Muscle layer of duodenum (tissue), 2 donors: ENCODE results near the gene DPH1.
A peak's percentile ranks its signal among the peaks of the same experiment; 100 is the strongest.

Experiments used
- H3K27ac ChIP-seq: one replicate; pipeline ENCODE4 v1.7.0; 2013; ENCODE audit warnings: mild to moderate bottlenecking, low read length
- H3K27me3 ChIP-seq: one replicate; pipeline ENCODE4 v1.7.0; 2013; ENCODE audit warnings: low read depth, mild to moderate bottlenecking, control low read depth, low read length
- H3K36me3 ChIP-seq, 2 donors: one replicate each; pipeline ENCODE4 v1.7.0; 2013; ENCODE audit warnings: low read length in 2 of 2, control low read depth in 1 of 2, mild to moderate bottlenecking in 1 of 2; ENCODE audit not compliant: insufficient read depth in 2 of 2, control insufficient read depth in 1 of 2
- H3K4me1 ChIP-seq, 2 donors: one replicate each; pipeline ENCODE4 v1.7.0; 2013; ENCODE audit warnings: low read length in 2 of 2, mild to moderate bottlenecking in 2 of 2, control low read depth in 1 of 2, moderate library complexity in 1 of 2; ENCODE audit not compliant: insufficient read depth in 2 of 2, control insufficient read depth in 1 of 2
- H3K4me3 ChIP-seq, 2 donors: one replicate each; pipeline ENCODE4 v1.7.0; 2013; ENCODE audit warnings: low read length in 2 of 2, low read depth in 1 of 2, mild to moderate bottlenecking in 1 of 2
- H3K9me3 ChIP-seq, 2 donors: one replicate each; pipeline ENCODE4 v1.7.0; 2013; ENCODE audit warnings: low read length in 2 of 2, control low read depth in 1 of 2, mild to moderate bottlenecking in 1 of 2; ENCODE audit not compliant: control insufficient read depth in 1 of 2
- donor health status: healthy.

Gene DPH1

GRCh38 chr17:2068031-2068518 lies 38.1 kb downstream of the DPH1 start:
- peaks cover 17 to 66% of the 10 kb centered on the region in 2 donors for H3K36me3 ChIP-seq
- H3K4me1 ChIP-seq, result peaks cover 16 to 44% of the 10 kb centered on the region in 2 donors
- peak overlapping the region; percentile 56 for H3K27ac ChIP-seq
- no peaks in the 10 kb centered on the region for H3K27me3 ChIP-seq
- H3K9me3 ChIP-seq, result no peaks in the 10 kb centered on the region
- no peak overlapping the region for H3K4me3 ChIP-seq

GRCh38 chr17:2068519-2069051 lies 38.6 kb downstream of the DPH1 start:
- Histone ChIP-seq H3K36me3 (peaks cover 17 to 62% of the 10 kb centered on the region in 2 donors), H3K9me3 (no peaks in the 10 kb centered on the region), H3K4me1 (peaks cover 16 to 39% of the 10 kb centered on the region in 2 donors), H3K4me3 (no peak overlapping the region), H3K27me3 (no peaks in the 10 kb centered on the region), H3K27ac (peak overlapping the region; percentile 45)

DNA sequence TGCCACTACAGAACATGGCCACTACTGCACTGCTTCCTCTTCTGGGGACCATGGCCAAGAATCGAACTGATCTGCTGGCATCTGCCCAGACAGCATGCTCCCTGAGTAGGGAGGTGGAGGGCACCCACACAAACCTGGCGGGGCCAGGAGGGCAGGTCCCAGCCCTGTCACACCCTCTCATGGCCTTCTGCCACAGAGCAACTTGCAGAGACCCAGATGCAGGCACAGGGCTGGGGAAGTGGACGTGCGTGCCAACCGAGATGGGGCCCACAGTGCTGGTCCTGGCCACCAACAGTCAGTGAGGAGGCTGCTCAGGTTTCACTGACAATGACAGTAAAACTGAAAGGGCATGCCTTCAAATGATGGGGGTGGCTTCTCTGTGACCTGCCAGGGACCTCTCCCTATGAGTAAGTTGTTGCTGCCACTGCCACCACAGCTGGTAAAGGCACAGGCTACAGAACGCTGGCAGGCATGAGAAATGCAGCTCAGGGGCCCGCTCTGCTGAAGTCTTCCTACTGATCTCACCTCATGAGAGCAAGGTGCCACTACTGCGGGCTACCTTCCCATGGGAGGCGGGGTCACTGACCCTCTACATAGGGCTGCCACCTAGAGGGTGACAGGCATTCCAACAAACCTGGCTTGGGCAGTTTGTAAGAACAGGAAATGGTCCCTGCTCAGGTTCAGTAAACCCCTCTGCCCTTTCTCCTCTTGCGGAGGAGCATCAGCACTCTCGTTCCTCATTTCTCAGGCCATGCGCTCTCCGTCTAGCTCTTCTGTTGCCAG lies 40.5 kb downstream of the DPH1 start:
- Histone ChIP-seq H3K27ac (peak overlapping the region; percentile 81), H3K9me3 (no peaks in the 10 kb centered on the region), H3K4me1 (peaks cover 11 to 20% of the 10 kb centered on the region in 2 donors), H3K4me3 (no peak overlapping the region), H3K27me3 (no peaks in the 10 kb centered on the region), H3K36me3 (peaks cover 7 to 45% of the 10 kb centered on the region in 2 donors)

DNA sequence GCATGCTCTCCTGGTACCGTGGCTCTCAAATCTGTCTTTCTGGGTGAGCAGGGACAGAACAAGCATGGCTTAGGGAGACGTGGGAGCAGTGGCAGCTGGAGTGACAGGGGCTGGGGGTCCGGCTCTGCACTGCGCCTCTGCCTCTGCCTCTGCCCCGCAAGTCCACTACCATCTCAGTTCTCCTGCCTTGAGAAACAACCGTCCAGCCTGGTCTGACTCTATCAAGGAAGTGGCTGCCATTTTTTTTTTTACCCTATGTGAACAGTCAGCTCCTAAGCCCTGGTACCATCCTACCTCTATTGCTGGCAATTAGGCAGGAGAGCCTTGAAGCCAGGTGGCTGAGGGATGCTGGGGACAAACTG lies 41.1 kb downstream of the DPH1 start:
- H3K4me1 ChIP-seq, result peaks cover 15 to 20% of the 10 kb centered on the region in 2 donors
- H3K9me3 ChIP-seq, result no peaks in the 10 kb centered on the region
- H3K27me3 ChIP-seq, result no peaks in the 10 kb centered on the region
- peaks cover 4 to 41% of the 10 kb centered on the region in 2 donors for H3K36me3 ChIP-seq
- peak overlapping the region; percentile 81 for H3K27ac ChIP-seq
- no peak overlapping the region for H3K4me3 ChIP-seq

- Histone ChIP-seq H3K4me3 (no peak overlapping the region), H3K9me3 (no peaks in the 10 kb centered on the region), H3K27me3 (no peaks in the 10 kb centered on the region), H3K4me1 (peaks cover 21 to 26% of the 10 kb centered on the region in 2 donors), H3K36me3 (peaks cover 9 to 39% of the 10 kb centered on the region in 2 donors), H3K27ac (peak overlapping the region; percentile 81)
Measured at GRCh38 chr17:2071455-2072281, 41.7 kb downstream of the DPH1 start.

- peaks cover 12 to 31% of the 10 kb centered on the region in 2 donors for H3K36me3 ChIP-seq
- no peaks in the 10 kb centered on the region for H3K9me3 ChIP-seq
- no peak overlapping the region for H3K4me3 ChIP-seq
- H3K4me1 ChIP-seq, result peaks cover 11 to 22% of the 10 kb centered on the region in 2 donors
- no peak overlapping the region for H3K27ac ChIP-seq
- no peaks in the 10 kb centered on the region for H3K27me3 ChIP-seq
Measured at GRCh38 chr17:2074919-2075318, 45.0 kb downstream of the DPH1 start.

- Histone ChIP-seq H3K4me3 (no peak overlapping the region), H3K27me3 (no peaks in the 10 kb centered on the region), H3K4me1 (peaks cover 11 to 22% of the 10 kb centered on the region in 2 donors), H3K9me3 (no peaks in the 10 kb centered on the region), H3K27ac (peak overlapping the region; percentile 80), H3K36me3 (peaks cover 12 to 25% of the 10 kb centered on the region in 2 donors)
Measured at GRCh38 chr17:2075336-2076086, 45.6 kb downstream of the DPH1 start.

GRCh38 chr17:2076087-2076984 lies 46.4 kb downstream of the DPH1 start:
- Histone ChIP-seq H3K27me3 (no peaks in the 10 kb centered on the region), H3K4me1 (peaks cover 11 to 18% of the 10 kb centered on the region in 2 donors), H3K36me3 (peaks cover 18 to 23% of the 10 kb centered on the region in 2 donors), H3K27ac (peak overlapping the region; percentile 80), H3K9me3 (no peaks in the 10 kb centered on the region), H3K4me3 (no peak overlapping the region)

GRCh38 chr17:2077040-2077439 lies 47.1 kb downstream of the DPH1 start:
- H3K27ac ChIP-seq, result no peak overlapping the region
- no peak overlapping the region for H3K4me3 ChIP-seq
- H3K4me1 ChIP-seq, result peaks cover 11 to 20% of the 10 kb centered on the region in 2 donors
- peaks cover 18 to 19% of the 10 kb centered on the region in 2 donors for H3K36me3 ChIP-seq
- no peaks in the 10 kb centered on the region for H3K27me3 ChIP-seq
- H3K9me3 ChIP-seq, result no peaks in the 10 kb centered on the region

DNA sequence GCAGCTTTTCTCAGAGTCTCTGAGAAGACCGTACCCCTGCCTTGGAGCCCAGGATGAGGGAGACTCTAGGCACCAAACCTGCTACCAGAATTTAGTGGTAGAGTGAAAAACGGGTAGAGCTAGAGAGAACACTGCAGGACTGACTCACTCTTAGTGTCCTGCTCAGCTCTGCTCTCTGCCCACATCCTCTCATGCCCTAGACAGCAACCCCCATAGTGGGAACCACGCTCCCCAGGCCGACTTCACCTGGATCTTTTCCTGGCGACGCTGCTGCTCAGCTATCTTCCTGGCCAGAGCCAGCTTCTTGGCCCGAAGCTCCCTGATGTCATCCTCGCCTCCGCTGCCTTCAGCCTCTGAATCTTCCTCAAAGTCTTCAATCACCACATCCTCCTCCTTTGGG lies 51.6 kb downstream of the DPH1 start:
- Histone ChIP-seq H3K9me3 (no peaks in the 10 kb centered on the region), H3K4me3 (no peak overlapping the region), H3K27me3 (no peaks in the 10 kb centered on the region), H3K4me1 (peaks cover 34 to 45% of the 10 kb centered on the region in 2 donors), H3K36me3 (peaks cover 12 to 18% of the 10 kb centered on the region in 2 donors), H3K27ac (no peak overlapping the region)
